Activated CD8-positive, alpha-beta T cell treated with anti-CD3 and anti-CD28 coated beads for 36 hours (primary cell): Measurements from ENCODE around the gene NT5C. TPM values are rescaled to one million over a fixed set of nuclear protein-coding genes. Genes with fewer than 3 reads are reported as not detected.
A peak's percentile ranks its signal among the peaks of the same experiment; 100 is the strongest.

Experiments used
- ATAC-seq: fragments of 200-7000 bp; cut with Tn5 transposase; one replicate; pipeline ENCODE4 v1.10.0; 2021; ENCODE audit warnings: mild to moderate bottlenecking, moderate library complexity
- CTCF ChIA-PET: fragments of 350-600 bp; sonication (Branson Sonifier 250); formaldehyde crosslinking; loops from one replicate; lab custom pipeline; 2021; ENCODE audit warnings: antibody characterized with exemption; lab: Charles Lee
- POLR2A ChIA-PET: fragments of 350-600 bp; sonication (Branson Sonifier 250); formaldehyde crosslinking; loops from one replicate; lab custom pipeline; 2021; ENCODE audit warnings: antibody characterized with exemption; lab: Charles Lee
- DNase-seq: peaks from one replicate; pipeline ENCODE4 v3.0.0-alpha.2; 2020
- H3K27ac Mint-ChIP-seq: one replicate; pipeline ENCODE4 v1.8.0; 2021; ENCODE audit warnings: mild to moderate bottlenecking, mixed read lengths
- H3K27me3 Mint-ChIP-seq: one replicate; pipeline ENCODE4 v1.8.0; 2021; ENCODE audit warnings: mixed read lengths
- H3K36me3 Mint-ChIP-seq: one replicate; pipeline ENCODE4 v1.8.0; 2021; ENCODE audit warnings: low read depth, mixed read lengths
- H3K4me1 Mint-ChIP-seq: one replicate; pipeline ENCODE4 v1.8.0; 2021; ENCODE audit warnings: low read depth, mixed read lengths
- H3K4me3 Mint-ChIP-seq: one replicate; pipeline ENCODE4 v1.8.0; 2021; ENCODE audit warnings: mild to moderate bottlenecking, moderate library complexity, mixed read lengths
- H3K9me3 Mint-ChIP-seq: one replicate; pipeline ENCODE4 v1.8.0; 2021; ENCODE audit warnings: mixed read lengths
- CTCF ChIP-seq: fragments of 200-600 bp; IDR thresholded peaks from one replicate; pipeline ENCODE4 v1.8.0; 2022; ENCODE audit warnings: antibody characterized with exemption, mild to moderate bottlenecking
- intact Hi-C: fragments of 100-400 bp; cut with micrococcal nuclease; formaldehyde crosslinking; loops from one replicate; pipeline ENCODE4 v1.10.0; 2022
- total RNA-seq, 2 experiments: library from RNA; stranded (reverse); gene quantifications; one replicate each; pipeline ENCODE4 v1.2.3, GENCODE V29; 2021

NT5C gene
- total RNA-seq, 2 experiments from 2014 or later = 66.1 to 68.1 TPM

- CTCF ChIA-PET = interaction anchor here (1.3 to 9.5 kb wide), 10 partner anchors 8 to 154 kb away, joined by 4 to 221 read pairs (median 34); partner anchors contain the start of genes NT5C and NUP85
- H3K27me3 Mint-ChIP-seq = no peaks in the 10 kb centered on the region
- no peaks in the 10 kb centered on the region for H3K9me3 Mint-ChIP-seq
- TF ChIP-seq CTCF = no peak
- DNase-seq (no peak), ATAC-seq (no peak)
- peaks cover 27% of the 10 kb centered on the region for H3K4me1 Mint-ChIP-seq
- H3K4me3 Mint-ChIP-seq = no peak overlapping the region
- H3K27ac Mint-ChIP-seq = no peak overlapping the region
- peaks cover 15% of the 10 kb centered on the region for H3K36me3 Mint-ChIP-seq
- POLR2A ChIA-PET = interaction anchor here (1.2 to 3.8 kb wide), 6 partner anchors 9 to 146 kb away, joined by 3 to 40 read pairs (median 6); partner anchors contain the start of genes MRPL58, MRPS7, NT5C and NUP85
- intact Hi-C loops = loop anchor here (10.0 kb wide), 1 partner anchor 59 kb away; no protein-coding TSS in a partner anchor
These were observed 16.0 kb downstream of the NT5C start for GRCh38 chr17:75115555-75115954.

GRCh38 chr17:75114552-75115314, 16.8 kb downstream of the NT5C start:
- Mint-ChIP-seq H3K4me1 (peaks cover 29% of the 10 kb centered on the region), H3K9me3 (no peaks in the 10 kb centered on the region), H3K27ac (peak overlapping the region; percentile 87), H3K36me3 (peaks cover 15% of the 10 kb centered on the region), H3K27me3 (no peaks in the 10 kb centered on the region), H3K4me3 (peak overlapping the region; percentile 76)
- TF ChIP-seq CTCF = no peak
- ChIA-PET CTCF (interaction anchor here (0.6 to 9.5 kb wide), 71 partner anchors 9 to 1830 kb away, joined by 3 to 221 read pairs (median 6); partner anchors contain the start of genes CDR2L, GGA3, HID1 and MIF4GD), POLR2A (interaction anchor here (0.6 to 3.8 kb wide), 24 partner anchors 9 to 670 kb away, joined by 3 to 40 read pairs (median 4); partner anchors contain the start of genes ATP5PD, JPT1, KCTD2 and MIF4GD)
- ATAC-seq (peak; percentile 16), DNase-seq (peak; percentile 40)
- intact Hi-C loops = loop anchor here (5.0 to 10.0 kb wide), 2 partner anchors 60 to 88 kb away; no protein-coding TSS in a partner anchor

GRCh38 chr17:75113798-75114551, 17.6 kb downstream of the NT5C start:
- Mint-ChIP-seq H3K9me3 (no peaks in the 10 kb centered on the region), H3K4me3 (peak overlapping the region; percentile 76), H3K4me1 (peaks cover 30% of the 10 kb centered on the region), H3K27me3 (no peaks in the 10 kb centered on the region), H3K27ac (peak overlapping the region; percentile 87), H3K36me3 (peaks cover 13% of the 10 kb centered on the region)
- ChIA-PET POLR2A (interaction anchor here (0.6 to 3.8 kb wide), 27 partner anchors 8 to 670 kb away, joined by 3 to 40 read pairs (median 4); partner anchors contain the start of genes ATP5PD, JPT1, KCTD2 and MIF4GD), CTCF (interaction anchor here (0.5 to 9.5 kb wide), 76 partner anchors 9 to 1830 kb away, joined by 3 to 221 read pairs (median 6); partner anchors contain the start of genes CDR2L, GGA3, HID1 and JPT1)
- DNase-seq (peak; percentile 97), ATAC-seq (peak; percentile 67)
- TF ChIP-seq CTCF = peak; percentile 91
- intact Hi-C loops = loop anchor here (5.0 to 10.0 kb wide), 2 partner anchors 61 to 88 kb away; no protein-coding TSS in a partner anchor

- ChIA-PET POLR2A (interaction anchor here (0.6 to 3.8 kb wide), 6 partner anchors 18 to 154 kb away, joined by 3 to 40 read pairs (median 3); partner anchors contain the start of genes JPT1 and NT5C), CTCF (interaction anchor here (0.6 to 8.5 kb wide), 9 partner anchors 13 to 159 kb away, joined by 3 to 221 read pairs (median 3); partner anchors contain the start of genes MIF4GD and NUP85)
- DNase-seq (no peak), ATAC-seq (no peak)
- peak overlapping the region; percentile 17 for H3K27ac Mint-ChIP-seq
- H3K4me1 Mint-ChIP-seq = peaks cover 37% of the 10 kb centered on the region
- H3K27me3 Mint-ChIP-seq = no peaks in the 10 kb centered on the region
- H3K36me3 Mint-ChIP-seq = peaks cover 11% of the 10 kb centered on the region
- no peaks in the 10 kb centered on the region for H3K9me3 Mint-ChIP-seq
- no peak for TF ChIP-seq CTCF
- intact Hi-C loops = loop anchor here (5.0 to 10.0 kb wide), 2 partner anchors 63 to 90 kb away; no protein-coding TSS in a partner anchor
- peak overlapping the region; percentile 22 for H3K4me3 Mint-ChIP-seq
These were observed 19.7 kb downstream of the NT5C start for GRCh38 chr17:75111777-75112335.
